MM.1S (cell line): ENCODE measurements around the gene LRFN2.

ENCODE experiments used
- DNase-seq: peaks from one replicate; pipeline ENCODE4 v3.0.0-alpha.2; 2015
- H2AFZ ChIP-seq: fragments of 300-600 bp; sonication (generic); 2 replicates; pipeline ENCODE4 v1.6.0; 2016; ENCODE audit warnings: antibody characterized with exemption, low read length
- H3F3A ChIP-seq: fragments of 300-600 bp; sonication (generic); 2 replicates; pipeline ENCODE4 v1.6.1; 2016; ENCODE audit warnings: mild to moderate bottlenecking, antibody characterized with exemption, low read length, moderate library complexity, mixed read lengths; ENCODE audit not compliant: insufficient read depth
- H3K27ac ChIP-seq: fragments of 300-600 bp; sonication (generic); 2 replicates; pipeline ENCODE4 v1.5.1; 2016; ENCODE audit warnings: mild to moderate bottlenecking, low read length
- H3K27me3 ChIP-seq: fragments of 300-600 bp; sonication (generic); replicated peaks from 2 replicates; pipeline ENCODE4 v1.6.0; 2016; ENCODE audit warnings: low read length; ENCODE audit not compliant: insufficient read depth
- H3K36me3 ChIP-seq: fragments of 300-600 bp; sonication (generic); replicated peaks from 2 replicates; pipeline ENCODE4 v1.6.1; 2016; ENCODE audit warnings: mild to moderate bottlenecking, low read length, mixed read lengths; ENCODE audit not compliant: insufficient read depth
- H3K4me1 ChIP-seq: fragments of 300-600 bp; sonication (generic); 2 replicates; pipeline ENCODE4 v1.6.1; 2016; ENCODE audit warnings: low read length, mixed read lengths
- H3K4me2 ChIP-seq: fragments of 300-600 bp; sonication (generic); 2 replicates; pipeline ENCODE4 v1.6.0; 2016; ENCODE audit warnings: low read depth, low read length
- H3K4me3 ChIP-seq: fragments of 300-600 bp; sonication (generic); 2 replicates; pipeline ENCODE4 v1.5.1; 2016; ENCODE audit warnings: low read length, mixed read lengths
- H3K79me2 ChIP-seq: fragments of 300-600 bp; sonication (generic); 2 replicates; pipeline ENCODE4 v1.6.1; 2016; ENCODE audit warnings: mixed run types, low read length, mixed read lengths
- H3K9ac ChIP-seq: fragments of 300-600 bp; sonication (generic); 2 replicates; pipeline ENCODE4 v1.6.1; 2016; ENCODE audit warnings: low read length, mixed read lengths
- H3K9me2 ChIP-seq: fragments of 300-600 bp; sonication (generic); replicated peaks from 2 replicates; pipeline ENCODE4 v1.6.1; 2016; ENCODE audit warnings: mild to moderate bottlenecking, low read length, mixed read lengths; ENCODE audit not compliant: insufficient read depth
- H3K9me3 ChIP-seq: fragments of 300-600 bp; sonication (generic); replicated peaks from 2 replicates; pipeline ENCODE4 v1.6.1; 2016; ENCODE audit warnings: mild to moderate bottlenecking, low read length, mixed read lengths; ENCODE audit not compliant: insufficient read depth
- H4K20me1 ChIP-seq: fragments of 300-600 bp; sonication (generic); 2 replicates; pipeline ENCODE4 v1.6.1; 2016; ENCODE audit warnings: mild to moderate bottlenecking, low read length, moderate library complexity, mixed read lengths; ENCODE audit not compliant: insufficient read depth
- CTCF ChIP-seq: fragments of 300-600 bp; sonication (generic); IDR thresholded peaks from 2 replicates; pipeline ENCODE4 v1.5.1; 2016; ENCODE audit warnings: antibody characterized with exemption, low read length, mixed read lengths
- EZH2 ChIP-seq: fragments of 300-600 bp; sonication (generic); optimal IDR thresholded peaks from 2 replicates; pipeline ENCODE3; 2017; ENCODE audit warnings: low read depth, mild to moderate bottlenecking, antibody characterized with exemption, low read length, mixed read lengths
- EZH2phosphoT487 ChIP-seq: fragments of 300-600 bp; sonication (generic); IDR thresholded peaks from 2 replicates; pipeline ENCODE4 v1.6.1; 2018; ENCODE audit warnings: antibody characterized with exemption, low read length

Gene LRFN2

GRCh38 chr6:40352527-40353170 lies 234.5 kb downstream of the LRFN2 start:
- Histone ChIP-seq H3K27ac (no peak overlapping the region), H3K4me1 (no peaks in the 10 kb centered on the region), H2AFZ (no peak overlapping the region), H3K36me3 (no peaks in the 10 kb centered on the region), H3K79me2 (no peaks in the 10 kb centered on the region), H4K20me1 (no peaks in the 10 kb centered on the region), H3K9me2 (no peaks in the 10 kb centered on the region), H3K4me3 (no peak overlapping the region), H3K27me3 (no peaks in the 10 kb centered on the region), H3K9ac (no peak overlapping the region), H3F3A (no peaks in the 10 kb centered on the region), H3K4me2 (no peak overlapping the region), H3K9me3 (no peaks in the 10 kb centered on the region)
- TF ChIP-seq EZH2 (no peak), CTCF (no peak), EZH2phosphoT487 (no peak)
- DNase-seq = no peak

GRCh38 chr6:40352006-40352405 lies 235.2 kb downstream of the LRFN2 start:
- no peak overlapping the region for H3K27ac ChIP-seq

GRCh38 chr6:40350747-40351217 lies 236.4 kb downstream of the LRFN2 start:
- Histone ChIP-seq H3K9ac (no peak overlapping the region), H4K20me1 (no peaks in the 10 kb centered on the region), H2AFZ (no peak overlapping the region), H3K27me3 (no peaks in the 10 kb centered on the region), H3K4me3 (no peak overlapping the region), H3F3A (no peaks in the 10 kb centered on the region), H3K9me2 (no peaks in the 10 kb centered on the region), H3K36me3 (no peaks in the 10 kb centered on the region), H3K4me2 (no peak overlapping the region), H3K79me2 (no peaks in the 10 kb centered on the region), H3K27ac (no peak overlapping the region), H3K4me1 (no peaks in the 10 kb centered on the region), H3K9me3 (no peaks in the 10 kb centered on the region)
- TF ChIP-seq EZH2 = no peak
- DNase-seq = no peak

More at GRCh38 chr6:40352006-40352405, 235.2 kb downstream of the LRFN2 start:
- Histone ChIP-seq H3K9me2 (no peaks in the 10 kb centered on the region), H3K36me3 (no peaks in the 10 kb centered on the region), H4K20me1 (no peaks in the 10 kb centered on the region), H3K79me2 (no peaks in the 10 kb centered on the region), H3K9ac (no peak overlapping the region), H3K4me3 (no peak overlapping the region), H3K4me2 (no peak overlapping the region), H3K27me3 (no peaks in the 10 kb centered on the region), H2AFZ (no peak overlapping the region), H3F3A (no peaks in the 10 kb centered on the region), H3K9me3 (no peaks in the 10 kb centered on the region), H3K4me1 (no peaks in the 10 kb centered on the region)
- TF ChIP-seq CTCF (no peak), EZH2phosphoT487 (no peak), EZH2 (no peak)
- no peak for DNase-seq
